Heart right ventricle (tissue), 16 donors: Measurements from ENCODE around the gene MYPN. TPM values are rescaled to one million over a fixed set of nuclear protein-coding genes. Genes with fewer than 3 reads are reported as not detected.
A peak's percentile ranks its signal among the peaks of the same experiment; 100 is the strongest.

Experiments
- ATAC-seq, 8 donors: fragments of 200-7000 bp; cut with Tn5 transposase; one replicate each; pipeline ENCODE4 v1.9.1; 2020; ENCODE audit warnings: mild to moderate bottlenecking in 8 of 8, moderate library complexity in 8 of 8, moderate number of reproducible peaks in 1 of 8
- DNase-seq, 2 donors: peaks; one replicate each; pipeline ENCODE4 v3.0.0-alpha.2; 2020
- H3K27ac ChIP-seq, 10 donors: fragments of 200-600 bp; sonication (generic) in 2 of 10; one replicate each; pipeline versions ENCODE4 v1.5.0 to v1.8.0; 2020 to 2022; ENCODE audit warnings: mild to moderate bottlenecking in 3 of 10
- H3K27me3 ChIP-seq, 7 donors: fragments of 200-600 bp; one replicate each; pipeline ENCODE4 v1.8.0; 2021 to 2022; ENCODE audit warnings: mild to moderate bottlenecking in 2 of 7
- H3K36me3 ChIP-seq, 9 donors: fragments of 200-600 bp; sonication (generic) in 1 of 9; one replicate each; pipeline versions ENCODE4 v1.5.0 to v1.8.0; 2020 to 2022; ENCODE audit warnings: mild to moderate bottlenecking in 2 of 9
- H3K4me1 ChIP-seq, 9 donors: fragments of 200-600 bp; sonication (generic) in 1 of 9; one replicate each; pipeline versions ENCODE4 v1.5.0 to v1.8.0; 2020 to 2022; ENCODE audit warnings: mild to moderate bottlenecking in 4 of 9
- H3K4me3 ChIP-seq, 10 donors: fragments of 200-600 bp; sonication (generic) in 2 of 10; one replicate each; pipeline versions ENCODE4 v1.5.0 to v1.8.0; 2020 to 2022; ENCODE audit warnings: mild to moderate bottlenecking in 7 of 10, moderate library complexity in 2 of 10
- H3K9me3 ChIP-seq, 11 donors: fragments of 200-600 bp in 10 of 11; sonication (generic) in 2 of 11; one replicate each; pipeline versions ENCODE4 v1.5.0 to v1.8.0; 2013 to 2022; ENCODE audit warnings: mild to moderate bottlenecking in 2 of 11, control low read depth in 1 of 11, moderate library complexity in 1 of 11
- WGBS, 2 donors: extraction: QIAGEN DNeasy Blood & Tissue Kit; methylation state at CpG; one replicate each; pipeline ENCODE4 v1.1.7; 2013; ENCODE audit warnings: inconsistent platforms in 1 of 2; 5-methylcytosine and 5-hydroxymethylcytosine counted together
- intact Hi-C, 10 donors: fragments of 100-400 bp; cut with DNase I; formaldehyde crosslinking; loops; one replicate each; pipeline versions ENCODE4 v1.11.1 to v1.14.2; 2022
- polyA plus RNA-seq, 2 donors: library from polyadenylated mRNA; stranded (reverse); fragments of 200-250 nt; gene quantifications; one replicate each; pipeline ENCODE4 v1.2.3, GENCODE V29; 2013
- total RNA-seq, 10 donors: library from RNA; stranded (reverse); fragmentation: NEBNext Ultra II Directional in 3 of 10; extraction: Animal tissue kit (Norgen Biotek cat#: 25700) in 3 of 10; gene quantifications; one replicate each; pipeline versions ENCODE4 v1.2.1 to v1.2.4, GENCODE V29; 2021 to 2023
- TF ChIP-seq, protein P1 (sequence below), 9 donors: fragments of 200-600 bp; sonication (generic) in 2 of 9; IDR thresholded peaks; one replicate each; pipeline versions ENCODE4 v1.5.0 to v1.8.0; 2021 to 2022; ENCODE audit warnings: antibody characterized with exemption in 9 of 9, mild to moderate bottlenecking in 5 of 9, moderate library complexity in 1 of 9
- donor health status: Arrhythmogenic right ventricular cardiomyopathy.
- donor health status: ischemic (EF 13 %, LVEDD 7.1; RV severe dilation, severe dysfunction).
- donor health status: healthy with polysubstance abuse.
- donor health status: DM: no; HTN: yes; CAD: no.
- donor health status: DM: no; HTN: no; CAD: no.
- donor health status: ischemic (EF 25% LVEDD 6.9; RV normal size, moderate dysfunction).
- donor health status: ischemic (EF 25% LVEDD 5.7; RV mildly dilated, moderate dysfunction).
- donor health status: healthy.
- donor health status: DM: yes; HTN: yes; CAD: no.
- donor health status: Ischemic cardiomyopathy.
- donor health status: ischemic (EF 35%, LVEDD 5.7; RV mildly dilated, moderate dysfunction).
- donor health status: nonischemic (EF 11% LVEDD 7.7; RV severe dilation, severe dysfunction).
- donor health status: DM: yes; HTN: yes; CAD: no.
- donor health status: PGD.
- donor health status: ischemic (EF 29% LVEDD 5.4; RV normal size, mild dysfunction).
- donor health status: nonischemic (EF 23%, LVEDD 6.1; RV moderate dilation, normal function).

MYPN gene
- total and polyA plus RNA-seq, 12 donors = 27.1 to 302 (median 156) TPM

DNA sequence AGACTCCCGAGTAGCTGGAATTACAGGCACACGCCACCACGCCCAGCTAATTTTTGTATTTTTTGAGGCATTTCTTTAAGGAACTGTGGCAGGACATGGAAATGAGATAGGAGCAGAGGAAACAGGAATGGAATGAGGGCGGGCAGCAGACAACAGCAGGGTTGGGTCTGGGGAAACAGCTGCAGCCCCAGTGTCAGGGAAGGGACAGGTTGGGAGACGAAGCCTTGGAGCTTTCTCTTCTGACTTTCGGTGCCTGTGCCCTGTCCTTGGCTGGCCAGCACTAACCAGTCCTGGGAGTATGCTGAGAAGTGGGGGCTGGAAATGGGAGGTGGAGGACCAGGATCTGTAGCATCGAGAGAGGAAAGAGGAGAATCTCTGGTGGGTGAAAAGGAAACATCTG, 75.3 kb downstream of the MYPN start:
- intact Hi-C loops = no loop called here
- DNase-seq (no peak), ATAC-seq (peak in 2 of 8 donors; percentile 17 to 22)
- no peaks in the 10 kb centered on the region for H3K4me1 ChIP-seq
- H3K36me3 ChIP-seq = peaks cover 0 to 23% (median 0%) of the 10 kb centered on the region in 9 donors
- no peaks in the 10 kb centered on the region for H3K9me3 ChIP-seq
- H3K27me3 ChIP-seq = peaks cover 0 to 9% (median 0%) of the 10 kb centered on the region in 7 donors
- no peak overlapping the region for H3K27ac ChIP-seq
- 33 to 51% methylated on average over 7 of the region's 7 CpGs for WGBS, 2 donors
- H3K4me3 ChIP-seq = no peak overlapping the region
- TF ChIP-seq, protein P1, sequence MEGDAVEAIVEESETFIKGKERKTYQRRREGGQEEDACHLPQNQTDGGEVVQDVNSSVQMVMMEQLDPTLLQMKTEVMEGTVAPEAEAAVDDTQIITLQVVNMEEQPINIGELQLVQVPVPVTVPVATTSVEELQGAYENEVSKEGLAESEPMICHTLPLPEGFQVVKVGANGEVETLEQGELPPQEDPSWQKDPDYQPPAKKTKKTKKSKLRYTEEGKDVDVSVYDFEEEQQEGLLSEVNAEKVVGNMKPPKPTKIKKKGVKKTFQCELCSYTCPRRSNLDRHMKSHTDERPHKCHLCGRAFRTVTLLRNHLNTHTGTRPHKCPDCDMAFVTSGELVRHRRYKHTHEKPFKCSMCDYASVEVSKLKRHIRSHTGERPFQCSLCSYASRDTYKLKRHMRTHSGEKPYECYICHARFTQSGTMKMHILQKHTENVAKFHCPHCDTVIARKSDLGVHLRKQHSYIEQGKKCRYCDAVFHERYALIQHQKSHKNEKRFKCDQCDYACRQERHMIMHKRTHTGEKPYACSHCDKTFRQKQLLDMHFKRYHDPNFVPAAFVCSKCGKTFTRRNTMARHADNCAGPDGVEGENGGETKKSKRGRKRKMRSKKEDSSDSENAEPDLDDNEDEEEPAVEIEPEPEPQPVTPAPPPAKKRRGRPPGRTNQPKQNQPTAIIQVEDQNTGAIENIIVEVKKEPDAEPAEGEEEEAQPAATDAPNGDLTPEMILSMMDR (IDR thresholded peaks at IDR 0.05) = no peak

DNA sequence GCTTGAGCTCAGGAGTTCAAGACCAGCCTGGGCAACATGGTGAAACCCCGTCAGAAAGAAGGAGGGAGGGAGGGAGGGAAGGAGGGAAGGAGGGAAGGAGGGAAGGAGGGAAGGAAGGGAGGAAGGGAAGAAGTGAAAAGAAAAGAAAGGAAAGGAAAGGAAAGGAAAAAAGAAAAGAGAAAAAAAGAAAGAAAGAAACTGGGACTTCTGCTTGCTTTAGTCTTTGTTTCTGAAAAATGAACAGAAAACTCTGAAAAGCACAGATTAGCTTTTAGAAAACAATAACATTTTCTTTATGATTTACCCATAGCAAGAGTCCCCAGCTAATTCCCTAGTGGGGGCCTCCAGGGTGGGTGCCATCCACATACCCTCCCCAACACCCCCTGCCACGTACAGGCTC, 75.8 kb downstream of the MYPN start:
- ATAC-seq = no peak
- intact Hi-C loops = no loop called here
- TF ChIP-seq, protein P1 (IDR thresholded peaks at IDR 0.05) = no peak
- no peaks in the 10 kb centered on the region for H3K9me3 ChIP-seq
- no peak overlapping the region for H3K27ac ChIP-seq
- peaks cover 0 to 27% (median 0%) of the 10 kb centered on the region in 9 donors for H3K36me3 ChIP-seq
- no peak for DNase-seq
- no peaks in the 10 kb centered on the region for H3K4me1 ChIP-seq
- H3K4me3 ChIP-seq = no peak overlapping the region
- peaks cover 0 to 9% (median 0%) of the 10 kb centered on the region in 7 donors for H3K27me3 ChIP-seq
- WGBS, 2 donors = 57 to 61% methylated on average over 2 of the region's 2 CpGs

DNA sequence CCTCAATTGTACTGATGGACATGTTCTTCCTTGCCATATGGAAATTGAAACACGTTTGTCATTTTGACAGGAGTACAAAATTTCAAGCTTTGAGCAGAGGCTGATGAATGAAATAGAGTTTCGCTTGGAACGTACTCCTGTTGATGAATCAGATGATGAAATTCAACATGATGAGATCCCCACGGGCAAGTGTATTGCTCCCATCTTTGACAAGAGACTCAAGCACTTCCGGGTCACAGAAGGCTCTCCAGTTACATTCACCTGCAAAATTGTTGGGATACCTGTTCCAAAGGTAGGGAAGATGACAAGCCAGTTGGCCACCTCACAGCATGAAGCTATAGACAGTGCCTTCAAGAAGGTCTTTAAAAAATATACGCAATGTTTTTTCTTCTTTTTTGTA, 79.5 kb downstream of the MYPN start:
- 90 to 94% methylated on average over 6 of the region's 6 CpGs for WGBS, 2 donors
- intact Hi-C loops = no loop called here

DNA sequence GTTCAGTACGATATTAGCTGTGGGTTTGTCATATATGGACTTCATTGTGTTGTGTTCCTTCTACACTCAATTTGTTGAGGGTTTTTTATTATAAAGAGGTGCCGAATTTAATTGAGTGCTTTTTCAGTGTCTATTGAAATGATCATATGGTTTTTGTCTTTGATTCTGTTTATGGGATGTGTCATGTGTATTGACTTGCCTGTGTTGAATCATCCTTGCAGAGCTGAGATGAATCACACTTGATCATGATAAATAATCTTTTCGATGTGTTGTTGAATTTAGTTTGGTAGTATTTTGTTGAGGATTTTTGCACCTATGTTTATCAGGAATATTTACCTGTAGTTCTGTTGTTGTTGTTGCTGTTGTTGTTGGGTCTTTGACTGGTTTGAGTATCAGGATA, 82.8 kb downstream of the MYPN start:
- H3K9me3 ChIP-seq = no peaks in the 10 kb centered on the region
- no peak overlapping the region for H3K4me3 ChIP-seq
- no peak overlapping the region for H3K27ac ChIP-seq
- peaks cover 0 to 63% (median 0%) of the 10 kb centered on the region in 9 donors for H3K36me3 ChIP-seq
- no peak for ATAC-seq
- DNase-seq = no peak
- H3K4me1 ChIP-seq = peaks cover 0 to 8% (median 0%) of the 10 kb centered on the region in 9 donors
- no peaks in the 10 kb centered on the region for H3K27me3 ChIP-seq
- intact Hi-C loops = no loop called here
- WGBS, 2 donors = 93% methylated on average over 3 of the region's 3 CpGs
- TF ChIP-seq, protein P1 (IDR thresholded peaks at IDR 0.05) = no peak

More for the DNA sequence above, 79.5 kb downstream of the MYPN start:
- Histone ChIP-seq H3K27ac (no peak overlapping the region), H3K27me3 (peaks cover 0 to 9% (median 0%) of the 10 kb centered on the region in 7 donors), H3K9me3 (no peaks in the 10 kb centered on the region), H3K4me3 (no peak overlapping the region), H3K4me1 (peaks cover 0 to 8% (median 0%) of the 10 kb centered on the region in 9 donors), H3K36me3 (peaks cover 0 to 35% (median 0%) of the 10 kb centered on the region in 9 donors)
- DNase-seq (no peak), ATAC-seq (no peak)
- TF ChIP-seq, protein P1 (IDR thresholded peaks at IDR 0.05) = no peak
